Smooth muscle cell (in vitro differentiated cells): ENCODE results near the gene ST8SIA4. TPM values are rescaled to one million over a fixed set of nuclear protein-coding genes. Genes with fewer than 3 reads are reported as not detected.
A peak's percentile ranks its signal among the peaks of the same experiment; 100 is the strongest.

Source experiments
- DNase-seq: peaks from one replicate; lab custom pipeline; 2025; ENCODE audit not compliant: unreplicated experiment; lab: John Stamatoyannopoulos, UW
- H2AFZ ChIP-seq: fragments of 200-600 bp; sonication (generic); 2 replicates; pipeline ENCODE4 v1.6.0; 2016; ENCODE audit warnings: antibody characterized with exemption, low read depth, mild to moderate bottlenecking
- H3F3A ChIP-seq: fragments of 200-600 bp; sonication (generic); 2 replicates; pipeline ENCODE4 v1.6.0; 2017; ENCODE audit warnings: antibody characterized with exemption, low read depth
- H3K27ac ChIP-seq: fragments of 200-600 bp; sonication (generic); 2 replicates; pipeline ENCODE4 v1.5.1; 2016; ENCODE audit warnings: low read depth, mild to moderate bottlenecking
- H3K27me3 ChIP-seq: fragments of 200-600 bp; sonication (generic); 2 replicates; pipeline ENCODE4 v1.6.1; 2016; ENCODE audit warnings: low read depth, mild to moderate bottlenecking
- H3K36me3 ChIP-seq: fragments of 200-600 bp; sonication (generic); 2 replicates; pipeline ENCODE4 v1.5.1; 2016; ENCODE audit warnings: low read depth
- H3K4me1 ChIP-seq: fragments of 200-600 bp; sonication (generic); 2 replicates; pipeline ENCODE4 v1.5.1; 2016; ENCODE audit warnings: low read depth
- H3K4me2 ChIP-seq: fragments of 200-600 bp; sonication (generic); 2 replicates; pipeline ENCODE4 v1.6.0; 2016; ENCODE audit warnings: mild to moderate bottlenecking
- H3K4me3 ChIP-seq: fragments of 200-600 bp; sonication (generic); 2 replicates; pipeline ENCODE4 v1.5.1; 2016; ENCODE audit warnings: mild to moderate bottlenecking
- H3K79me2 ChIP-seq: fragments of 200-600 bp; sonication (generic); 2 replicates; pipeline ENCODE4 v1.6.0; 2016; ENCODE audit warnings: low read depth, mild to moderate bottlenecking
- H3K9ac ChIP-seq: fragments of 200-600 bp; sonication (generic); 2 replicates; pipeline ENCODE4 v1.6.0; 2016; ENCODE audit warnings: low read depth
- H3K9me3 ChIP-seq: fragments of 200-600 bp; sonication (generic); replicated peaks from 2 replicates; pipeline ENCODE4 v1.5.1; 2016; ENCODE audit warnings: low read depth
- H4K20me1 ChIP-seq: fragments of 200-600 bp; sonication (generic); 2 replicates; pipeline ENCODE4 v1.6.0; 2016; ENCODE audit warnings: low read depth
- CTCF ChIP-seq: fragments of 200-600 bp; sonication (generic); IDR thresholded peaks from 2 replicates; pipeline ENCODE4 v1.5.1; 2017; ENCODE audit warnings: borderline replicate concordance, mild to moderate bottlenecking, antibody characterized with exemption; ENCODE audit not compliant: insufficient read depth, poor library complexity, severe bottlenecking
- WGBS: methylation state at CpG from one replicate; pipeline ENCODE4 v1.1.7; 2016; ENCODE audit warnings: low lambda C conversion rate; 5-methylcytosine and 5-hydroxymethylcytosine counted together
- polyA plus RNA-seq: library from polyadenylated mRNA; unstranded; fragments of >200 nt; fragmentation: Nextera tagmentation; extraction: Ambion mirVana; gene quantifications from 2 replicates; pipeline ENCODE4 v1.2.1, GENCODE V29; 2016
- total RNA-seq: library from RNA; depleted of rRNA; stranded (reverse); fragments of >200 nt; gene quantifications from 2 replicates; pipeline ENCODE4 v1.2.3, GENCODE V29; 2014

The ST8SIA4 gene
- total and polyA plus RNA-seq, 2 experiments from 2014 or later, result 35.0 to 53.6 TPM

- Histone ChIP-seq H3K9me3 (no peaks in the 10 kb centered on the region), H2AFZ (no peak overlapping the region), H3K27ac (peak overlapping the region; percentile 4), H3K4me2 (no peak overlapping the region), H3K4me1 (peaks cover 13% of the 10 kb centered on the region), H3K27me3 (no peaks in the 10 kb centered on the region), H3K79me2 (peaks cover 8% of the 10 kb centered on the region), H3F3A (peaks cover 5% of the 10 kb centered on the region), H4K20me1 (no peaks in the 10 kb centered on the region), H3K36me3 (no peaks in the 10 kb centered on the region), H3K4me3 (no peak overlapping the region), H3K9ac (no peak overlapping the region)
- no peak for DNase-seq
- WGBS, result 94% methylated on average over 6 of the region's 6 CpGs
- no peak for TF ChIP-seq CTCF
Observed at GRCh38 chr5:100832252-100833230, 70.5 kb downstream of the ST8SIA4 start.

- peak overlapping the region; percentile 51 for H2AFZ ChIP-seq
- H3K4me1 ChIP-seq, result peaks cover 13% of the 10 kb centered on the region
- DNase-seq, result no peak
- peak overlapping the region; percentile 39 for H3K9ac ChIP-seq
- H3K9me3 ChIP-seq, result no peaks in the 10 kb centered on the region
- H3K27me3 ChIP-seq, result no peaks in the 10 kb centered on the region
- H3F3A ChIP-seq, result peaks cover 3% of the 10 kb centered on the region
- no peaks in the 10 kb centered on the region for H3K36me3 ChIP-seq
- H3K4me2 ChIP-seq, result peak overlapping the region; percentile 46
- peak overlapping the region; percentile 90 for H3K27ac ChIP-seq
- TF ChIP-seq CTCF, result no peak
- no peaks in the 10 kb centered on the region for H4K20me1 ChIP-seq
- WGBS, result 73% methylated on average over 9 of the region's 9 CpGs
- peaks cover 6% of the 10 kb centered on the region for H3K79me2 ChIP-seq
- no peak overlapping the region for H3K4me3 ChIP-seq
Observed at GRCh38 chr5:100828898-100829356, 74.2 kb downstream of the ST8SIA4 start.

GRCh38 chr5:100828071-100828897, 74.8 kb downstream of the ST8SIA4 start:
- H3F3A ChIP-seq, result peaks cover 3% of the 10 kb centered on the region
- H3K27me3 ChIP-seq, result no peaks in the 10 kb centered on the region
- no peaks in the 10 kb centered on the region for H3K36me3 ChIP-seq
- no peak for DNase-seq
- H3K9me3 ChIP-seq, result no peaks in the 10 kb centered on the region
- peak overlapping the region; percentile 39 for H3K9ac ChIP-seq
- peak overlapping the region; percentile 51 for H2AFZ ChIP-seq
- TF ChIP-seq CTCF, result no peak
- WGBS, result 56% methylated on average over 7 of the region's 7 CpGs
- H3K27ac ChIP-seq, result peak overlapping the region; percentile 90
- no peaks in the 10 kb centered on the region for H4K20me1 ChIP-seq
- peak overlapping the region; percentile 46 for H3K4me2 ChIP-seq
- peaks cover 3% of the 10 kb centered on the region for H3K79me2 ChIP-seq
- peaks cover 13% of the 10 kb centered on the region for H3K4me1 ChIP-seq
- H3K4me3 ChIP-seq, result no peak overlapping the region
